Endothelial cell of umbilical vein (primary cell): Measurements from ENCODE around the gene RANBP1. TPM values are rescaled to one million over a fixed set of nuclear protein-coding genes. Genes with fewer than 3 reads are reported as not detected.

ENCODE experiments used
- BruUV-seq: library from RNA; stranded (reverse); fragments of 400-500 nt; replicated peaks from 2 replicates; lab custom pipeline; 2021; lab: Mats Ljungman, UMichigan
- CTCF ChIA-PET: fragments of 300-600, 350-600 bp; sonication (Branson Sonifier 250); formaldehyde crosslinking; loops from one replicate; lab custom pipeline; 2021; ENCODE audit warnings: antibody characterized with exemption, inconsistent platforms; lab: Charles Lee
- POLR2A ChIA-PET: fragments of 300-600, 350-600 bp; sonication (Branson Sonifier 250); formaldehyde crosslinking; loops from one replicate; lab custom pipeline; 2021; ENCODE audit warnings: antibody characterized with exemption, inconsistent platforms; lab: Charles Lee
- DNase-seq: peaks from one replicate; pipeline ENCODE4 v3.0.0-alpha.2; 2011; ENCODE audit warnings: low read depth, low spot score
- FAIRE-seq: peaks from 2 replicates; lab custom pipeline; 2011; peaks lifted over from hg19 to GRCh38; lab: Jason Lieb, UNC
- H2AFZ ChIP-seq: 2 replicates; pipeline ENCODE4 v1.6.0; 2012; ENCODE audit warnings: low read depth, low read length, control low read depth, inconsistent platforms
- H3K27ac ChIP-seq: 2 replicates; pipeline ENCODE4 v1.5.1; 2011; ENCODE audit warnings: low read depth, mild to moderate bottlenecking, control low read depth, low read length, moderate library complexity; ENCODE audit not compliant: insufficient read depth
- H3K27me3 ChIP-seq, 2 experiments: 2 replicates each; pipeline versions ENCODE4 v1.6.0 to v1.6.1; 2011; ENCODE audit warnings: low read length in 2 of 2, mixed read lengths in 1 of 2; ENCODE audit not compliant: control insufficient read depth in 2 of 2, insufficient read depth in 2 of 2
- H3K36me3 ChIP-seq, 2 experiments: 2 replicates in 1 of 2; 3 replicates in 1 of 2; pipeline ENCODE4 v1.5.1; 2011; ENCODE audit warnings: low read length in 2 of 2, mild to moderate bottlenecking in 1 of 2, moderate library complexity in 1 of 2; ENCODE audit not compliant: control insufficient read depth in 2 of 2, insufficient read depth in 2 of 2; ENCODE audit errors: extremely low read depth in 1 of 2
- H3K4me1 ChIP-seq: 3 replicates; pipeline ENCODE4 v1.5.1; 2011; ENCODE audit warnings: mild to moderate bottlenecking, low read length; ENCODE audit not compliant: control insufficient read depth, insufficient read depth; ENCODE audit errors: extremely low read depth
- H3K4me2 ChIP-seq: 2 replicates; pipeline ENCODE4 v1.6.1; 2011; ENCODE audit warnings: low read length, control low read depth, mixed read lengths; ENCODE audit not compliant: insufficient read depth
- H3K4me3 ChIP-seq, 3 experiments: fragments of 200-600 bp in 1 of 3; sonication (generic), shearing (Covaris generic) in 1 of 3; replicated peaks in 1 of 3; 2 replicates each; pipeline ENCODE4 v1.5.1; 2011 to 2016; ENCODE audit warnings: control low read depth in 3 of 3, low read length in 3 of 3, mild to moderate bottlenecking in 2 of 3, inconsistent platforms in 1 of 3, low read depth in 1 of 3, moderate library complexity in 1 of 3; ENCODE audit not compliant: insufficient read depth in 1 of 3
- H3K79me2 ChIP-seq: 2 replicates; pipeline ENCODE4 v1.6.0; 2012; ENCODE audit warnings: low read length, inconsistent platforms; ENCODE audit not compliant: control insufficient read depth, insufficient read depth
- H3K9ac ChIP-seq: replicated peaks from 2 replicates; pipeline ENCODE3; 2011; ENCODE audit warnings: low read length, control low read depth; ENCODE audit not compliant: insufficient read depth; ENCODE audit errors: extremely low read depth
- H3K9me1 ChIP-seq: replicated peaks from 3 replicates; pipeline ENCODE4 v1.6.0; 2011; ENCODE audit warnings: mild to moderate bottlenecking, low read length; ENCODE audit not compliant: control insufficient read depth, insufficient read depth; ENCODE audit errors: extremely low read depth
- H3K9me3 ChIP-seq: replicated peaks from 2 replicates; pipeline ENCODE4 v1.5.1; 2012; ENCODE audit warnings: low read length, inconsistent platforms; ENCODE audit not compliant: control insufficient read depth, insufficient read depth
- H4K20me1 ChIP-seq: replicated peaks from 2 replicates; pipeline ENCODE3; 2011; ENCODE audit warnings: mild to moderate bottlenecking, low read length; ENCODE audit not compliant: control insufficient read depth, insufficient read depth; ENCODE audit errors: extremely low read depth
- EZH2 ChIP-seq: IDR thresholded peaks from 2 replicates; pipeline ENCODE4 v1.6.1; 2012; ENCODE audit warnings: borderline replicate concordance, low read depth, mild to moderate bottlenecking, moderate library complexity, low read length, inconsistent platforms; ENCODE audit not compliant: severe bottlenecking
- FOS ChIP-seq: IDR thresholded peaks from 2 replicates; pipeline ENCODE4 v1.6.1; 2011; ENCODE audit warnings: mild to moderate bottlenecking, low read length, moderate library complexity, borderline replicate concordance; ENCODE audit not compliant: insufficient read depth
- GATA2 ChIP-seq: IDR thresholded peaks from 2 replicates; pipeline ENCODE4 v1.7.0; 2011; ENCODE audit warnings: low read depth, mild to moderate bottlenecking, moderate library complexity, mixed read lengths, low read length; ENCODE audit not compliant: insufficient read length, insufficient read depth
- JUN ChIP-seq: IDR thresholded peaks from 2 replicates; pipeline ENCODE4 v1.6.1; 2011; ENCODE audit warnings: borderline replicate concordance, low read depth; ENCODE audit not compliant: insufficient read length, insufficient read depth
- MAX ChIP-seq: IDR thresholded peaks from 2 replicates; pipeline ENCODE4 v1.6.1; 2011; ENCODE audit not compliant: insufficient read depth, insufficient read length
- MYC ChIP-seq: IDR thresholded peaks from one replicate; pipeline ENCODE4 v1.6.1; 2011; ENCODE audit warnings: mild to moderate bottlenecking, low read depth, low read length
- POLR2A ChIP-seq: IDR thresholded peaks from 2 replicates; pipeline ENCODE4 v1.6.1; 2012; ENCODE audit warnings: low read depth, mild to moderate bottlenecking, control low read depth, low read length
- POLR2AphosphoS5 ChIP-seq: IDR thresholded peaks from 2 replicates; pipeline ENCODE4 v1.6.1; 2012; ENCODE audit warnings: low read depth, mild to moderate bottlenecking, control low read depth, low read length, moderate library complexity; ENCODE audit not compliant: insufficient read depth
- dilution Hi-C: fragments of 300-500 bp; cut with MboI; formaldehyde crosslinking; loops from one replicate; pipeline ENCODE4 v1.15.0; 2019; ENCODE audit warnings: low sequenced_read_pairs; ENCODE audit not compliant: extremely low pct_ligation_motif_present
- intact Hi-C: fragments of 100-400 bp; cut with micrococcal nuclease; formaldehyde crosslinking; loops from one replicate; pipeline ENCODE4 v1.10.0; 2022
- polyA plus RNA-seq, 4 experiments: library from polyadenylated mRNA; depleted of rRNA in 3 of 4; stranded (reverse) in 3 of 4; unstranded in 1 of 4; fragments of >200 nt; gene quantifications; 2 replicates each; pipeline versions ENCODE4 v1.2.1 to v1.2.3, GENCODE V29; 2011 to 2012; ENCODE audit warnings: missing spikeins in 1 of 4
- total RNA-seq: library from RNA; stranded (reverse); gene quantifications from 2 replicates; pipeline ENCODE4 v1.2.3, GENCODE V29; 2021
- TF ChIP-seq, protein P1 (sequence below), 2 donors: IDR thresholded peaks; 1 replicate in 1 of 2; 2 replicates in 1 of 2; pipeline ENCODE4 v1.5.1; 2011; ENCODE audit warnings: low read length in 2 of 2, mild to moderate bottlenecking in 2 of 2, moderate library complexity in 2 of 2, control low read depth in 1 of 2, inconsistent platforms in 1 of 2, low read depth in 1 of 2; ENCODE audit not compliant: insufficient read depth in 1 of 2; ENCODE audit errors: extremely low read depth in 1 of 2

RANBP1 gene
- total and polyA plus RNA-seq, 2 donors (not counting 3 experiments of a cell fraction or from before 2014, with no cell fraction given), result 228 to 247 TPM

GRCh38 chr22:20147237-20147988 lies 31.5 kb downstream of the RANBP1 start:
- no peak overlapping the region for H3K4me3 ChIP-seq
- no TSS peak for BruUV-seq
- dilution Hi-C loops, result no loop called here

GRCh38 chr22:20148414-20148813 lies 32.5 kb downstream of the RANBP1 start:
- H2AFZ ChIP-seq, result no peak overlapping the region
- H3K9me3 ChIP-seq, result no peaks in the 10 kb centered on the region
- no peaks in the 10 kb centered on the region for H3K79me2 ChIP-seq
- H3K36me3 ChIP-seq, result peaks cover 0 to 6% of the 10 kb centered on the region in 2 experiments
- BruUV-seq, result no TSS peak
- ChIA-PET POLR2A (no interaction called here), CTCF (interaction anchor here (1.2 kb wide), 1 partner anchor 136 kb away, joined by 3 read pairs; no protein-coding TSS in a partner anchor)
- no peaks in the 10 kb centered on the region for H3K27me3 ChIP-seq
- dilution Hi-C loops (no loop called here), intact Hi-C loops (no loop called here)
- DNase-seq (no peak), FAIRE-seq (no peak)
- TF ChIP-seq MAX (no peak), GATA2 (no peak), FOS (no peak), JUN (no peak), EZH2 (no peak), POLR2A (no peak), MYC (no peak), POLR2AphosphoS5 (no peak)
- TF ChIP-seq, protein P1, sequence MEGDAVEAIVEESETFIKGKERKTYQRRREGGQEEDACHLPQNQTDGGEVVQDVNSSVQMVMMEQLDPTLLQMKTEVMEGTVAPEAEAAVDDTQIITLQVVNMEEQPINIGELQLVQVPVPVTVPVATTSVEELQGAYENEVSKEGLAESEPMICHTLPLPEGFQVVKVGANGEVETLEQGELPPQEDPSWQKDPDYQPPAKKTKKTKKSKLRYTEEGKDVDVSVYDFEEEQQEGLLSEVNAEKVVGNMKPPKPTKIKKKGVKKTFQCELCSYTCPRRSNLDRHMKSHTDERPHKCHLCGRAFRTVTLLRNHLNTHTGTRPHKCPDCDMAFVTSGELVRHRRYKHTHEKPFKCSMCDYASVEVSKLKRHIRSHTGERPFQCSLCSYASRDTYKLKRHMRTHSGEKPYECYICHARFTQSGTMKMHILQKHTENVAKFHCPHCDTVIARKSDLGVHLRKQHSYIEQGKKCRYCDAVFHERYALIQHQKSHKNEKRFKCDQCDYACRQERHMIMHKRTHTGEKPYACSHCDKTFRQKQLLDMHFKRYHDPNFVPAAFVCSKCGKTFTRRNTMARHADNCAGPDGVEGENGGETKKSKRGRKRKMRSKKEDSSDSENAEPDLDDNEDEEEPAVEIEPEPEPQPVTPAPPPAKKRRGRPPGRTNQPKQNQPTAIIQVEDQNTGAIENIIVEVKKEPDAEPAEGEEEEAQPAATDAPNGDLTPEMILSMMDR (IDR thresholded peaks at IDR 0.05; ENCODE audit: extremely low read depth in 1 of 2, insufficient read depth in 1 of 2, low read depth in 1 of 2, low read length in 2 of 2), result no peak
- no peak overlapping the region for H3K27ac ChIP-seq
- no peak overlapping the region for H3K4me3 ChIP-seq
- no peak overlapping the region for H3K9ac ChIP-seq
- no peak overlapping the region for H3K4me2 ChIP-seq
- no peaks in the 10 kb centered on the region for H3K9me1 ChIP-seq
- no peaks in the 10 kb centered on the region for H4K20me1 ChIP-seq
- no peaks in the 10 kb centered on the region for H3K4me1 ChIP-seq

More at GRCh38 chr22:20147237-20147988, 31.5 kb downstream of the RANBP1 start:
- TF ChIP-seq POLR2AphosphoS5 (peak; percentile 16), POLR2A (no peak)
- ChIA-PET CTCF (no interaction called here), POLR2A (no interaction called here)
- Histone ChIP-seq H3K9me1 (no peaks in the 10 kb centered on the region), H3K36me3 (peaks cover 0 to 6% of the 10 kb centered on the region in 2 experiments), H3K79me2 (no peaks in the 10 kb centered on the region), H3K27ac (no peak overlapping the region), H3K27me3 (no peaks in the 10 kb centered on the region), H3K4me2 (no peak overlapping the region), H3K9ac (no peak overlapping the region), H3K9me3 (no peaks in the 10 kb centered on the region), H4K20me1 (no peaks in the 10 kb centered on the region), H2AFZ (no peak overlapping the region), H3K4me1 (no peaks in the 10 kb centered on the region)
- DNase-seq (no peak), FAIRE-seq (no peak)
- intact Hi-C loops, result no loop called here
